ENCODE results near the gene MAP7D3.

MAP7D3 gene

DNA sequence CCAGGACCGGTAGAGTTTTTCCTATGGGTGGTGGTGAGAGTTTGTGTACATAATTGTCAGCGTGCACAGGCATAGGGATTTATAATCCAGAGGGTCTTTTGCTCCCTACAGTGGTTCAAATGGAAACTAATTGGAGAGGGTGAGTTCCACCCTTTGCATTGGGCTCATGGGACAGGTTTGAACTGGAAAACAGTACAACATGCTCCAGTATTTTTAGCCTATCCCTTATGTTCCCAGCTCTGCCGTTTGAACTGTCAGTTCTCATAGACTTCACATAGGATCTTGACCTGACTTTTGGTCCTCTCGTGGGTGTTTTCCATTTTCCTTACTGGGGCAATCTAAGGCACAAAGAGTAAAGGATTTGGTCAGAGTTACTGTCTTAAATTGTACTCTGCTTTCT is 72.1 kb downstream of the MAP7D3 start:
- TF ChIP-seq, protein P1, sequence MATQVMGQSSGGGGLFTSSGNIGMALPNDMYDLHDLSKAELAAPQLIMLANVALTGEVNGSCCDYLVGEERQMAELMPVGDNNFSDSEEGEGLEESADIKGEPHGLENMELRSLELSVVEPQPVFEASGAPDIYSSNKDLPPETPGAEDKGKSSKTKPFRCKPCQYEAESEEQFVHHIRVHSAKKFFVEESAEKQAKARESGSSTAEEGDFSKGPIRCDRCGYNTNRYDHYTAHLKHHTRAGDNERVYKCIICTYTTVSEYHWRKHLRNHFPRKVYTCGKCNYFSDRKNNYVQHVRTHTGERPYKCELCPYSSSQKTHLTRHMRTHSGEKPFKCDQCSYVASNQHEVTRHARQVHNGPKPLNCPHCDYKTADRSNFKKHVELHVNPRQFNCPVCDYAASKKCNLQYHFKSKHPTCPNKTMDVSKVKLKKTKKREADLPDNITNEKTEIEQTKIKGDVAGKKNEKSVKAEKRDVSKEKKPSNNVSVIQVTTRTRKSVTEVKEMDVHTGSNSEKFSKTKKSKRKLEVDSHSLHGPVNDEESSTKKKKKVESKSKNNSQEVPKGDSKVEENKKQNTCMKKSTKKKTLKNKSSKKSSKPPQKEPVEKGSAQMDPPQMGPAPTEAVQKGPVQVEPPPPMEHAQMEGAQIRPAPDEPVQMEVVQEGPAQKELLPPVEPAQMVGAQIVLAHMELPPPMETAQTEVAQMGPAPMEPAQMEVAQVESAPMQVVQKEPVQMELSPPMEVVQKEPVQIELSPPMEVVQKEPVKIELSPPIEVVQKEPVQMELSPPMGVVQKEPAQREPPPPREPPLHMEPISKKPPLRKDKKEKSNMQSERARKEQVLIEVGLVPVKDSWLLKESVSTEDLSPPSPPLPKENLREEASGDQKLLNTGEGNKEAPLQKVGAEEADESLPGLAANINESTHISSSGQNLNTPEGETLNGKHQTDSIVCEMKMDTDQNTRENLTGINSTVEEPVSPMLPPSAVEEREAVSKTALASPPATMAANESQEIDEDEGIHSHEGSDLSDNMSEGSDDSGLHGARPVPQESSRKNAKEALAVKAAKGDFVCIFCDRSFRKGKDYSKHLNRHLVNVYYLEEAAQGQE (IDR thresholded peaks at IDR 0.05; ENCODE audit: low read depth): no peak
- TF ChIP-seq EP300 (IDR thresholded peaks at IDR 0.05; ENCODE audit: borderline replicate concordance): no peak
- no peak for TF ChIP-seq CEBPB (IDR thresholded peaks at IDR 0.05)
- TF ChIP-seq RAD21 (IDR thresholded peaks at IDR 0.05; ENCODE audit: low read depth): no peak
- TF ChIP-seq TCF12 (IDR thresholded peaks at IDR 0.05; ENCODE audit: low read depth): no peak
- no peak for TF ChIP-seq TAF1 (IDR thresholded peaks at IDR 0.05; ENCODE audit: low read depth)
- no peak for TF ChIP-seq NFIC (IDR thresholded peaks at IDR 0.05)
- TF ChIP-seq YY1 (IDR thresholded peaks at IDR 0.05; ENCODE audit: low read depth): no peak
- TF ChIP-seq EGR1 (IDR thresholded peaks at IDR 0.05): no peak
- TF ChIP-seq, protein P2, sequence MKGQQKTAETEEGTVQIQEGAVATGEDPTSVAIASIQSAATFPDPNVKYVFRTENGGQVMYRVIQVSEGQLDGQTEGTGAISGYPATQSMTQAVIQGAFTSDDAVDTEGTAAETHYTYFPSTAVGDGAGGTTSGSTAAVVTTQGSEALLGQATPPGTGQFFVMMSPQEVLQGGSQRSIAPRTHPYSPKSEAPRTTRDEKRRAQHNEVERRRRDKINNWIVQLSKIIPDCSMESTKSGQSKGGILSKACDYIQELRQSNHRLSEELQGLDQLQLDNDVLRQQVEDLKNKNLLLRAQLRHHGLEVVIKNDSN (IDR thresholded peaks at IDR 0.05): no peak
- no peak for TF ChIP-seq TEAD4 (IDR thresholded peaks at IDR 0.05)
- TF ChIP-seq ZBTB7A (IDR thresholded peaks at IDR 0.05; ENCODE audit: low read depth): no peak
- TF ChIP-seq, protein P3, sequence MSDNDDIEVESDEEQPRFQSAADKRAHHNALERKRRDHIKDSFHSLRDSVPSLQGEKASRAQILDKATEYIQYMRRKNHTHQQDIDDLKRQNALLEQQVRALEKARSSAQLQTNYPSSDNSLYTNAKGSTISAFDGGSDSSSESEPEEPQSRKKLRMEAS (IDR thresholded peaks at IDR 0.05): no peak
- TF ChIP-seq CREB1 (IDR thresholded peaks at IDR 0.05; ENCODE audit: low read depth): no peak
- TF ChIP-seq FOXM1 (IDR thresholded peaks at IDR 0.05; ENCODE audit: borderline replicate concordance, low read depth): no peak

DNA sequence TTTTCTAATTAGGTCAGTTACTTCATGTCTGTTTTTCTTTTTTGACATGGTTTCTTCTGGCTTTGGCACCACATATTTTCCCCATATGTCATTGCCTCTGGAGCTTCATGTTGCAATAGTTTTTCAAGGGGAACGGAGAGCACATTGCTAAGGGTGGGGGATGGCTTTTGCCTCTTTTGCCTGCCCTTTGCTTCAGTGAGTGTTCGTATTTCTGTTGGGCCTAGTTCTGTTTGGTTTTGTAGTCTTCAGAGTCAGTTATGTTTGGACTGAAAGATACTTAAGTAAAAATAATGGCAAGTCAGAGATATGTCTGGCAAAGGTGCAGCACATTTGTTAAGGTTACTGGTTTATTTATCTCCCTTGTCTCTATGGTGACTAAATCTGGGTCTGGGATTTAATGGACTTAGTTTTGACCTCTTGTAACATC is 74.8 kb downstream of the MAP7D3 start:
- TF ChIP-seq EP300 (IDR thresholded peaks at IDR 0.05; ENCODE audit: borderline replicate concordance) (no peak), TCF12 (IDR thresholded peaks at IDR 0.05; ENCODE audit: low read depth) (no peak), YY1 (IDR thresholded peaks at IDR 0.05; ENCODE audit: low read depth) (no peak), TAF1 (IDR thresholded peaks at IDR 0.05; ENCODE audit: low read depth) (no peak), CEBPB (IDR thresholded peaks at IDR 0.05) (0 out of 2 replicates have a peak, but pooled peaks have one; percentile 19), CREB1 (IDR thresholded peaks at IDR 0.05; ENCODE audit: low read depth) (no peak)
- TF ChIP-seq, protein P1 (IDR thresholded peaks at IDR 0.05; ENCODE audit: low read depth): no peak

DNA sequence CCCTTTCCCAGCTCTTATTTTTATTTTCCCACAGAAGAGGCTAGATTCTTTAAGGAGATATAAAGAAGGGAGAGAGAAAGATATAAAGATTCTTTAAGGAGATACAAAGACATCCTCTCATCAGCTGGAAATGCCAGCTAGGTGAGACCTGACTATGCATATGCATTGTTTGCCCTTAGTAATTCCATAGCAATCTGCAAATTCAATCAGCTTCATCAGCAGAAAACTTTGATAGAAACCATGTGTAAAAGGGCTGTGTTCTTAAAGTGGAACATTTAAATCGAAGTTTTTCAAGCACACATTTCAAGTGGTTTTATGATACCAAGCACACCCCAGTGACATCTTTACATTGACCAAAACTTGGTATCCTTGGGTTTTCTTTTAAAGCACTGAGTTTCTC is 79.8 kb downstream of the MAP7D3 start:
- TF ChIP-seq EP300 (IDR thresholded peaks at IDR 0.05; ENCODE audit: borderline replicate concordance): no peak
- TF ChIP-seq, protein P2 (IDR thresholded peaks at IDR 0.05): no peak
- no peak for TF ChIP-seq NFIC (IDR thresholded peaks at IDR 0.05)
- TF ChIP-seq TAF1 (IDR thresholded peaks at IDR 0.05; ENCODE audit: low read depth): no peak
- TF ChIP-seq YY1 (IDR thresholded peaks at IDR 0.05; ENCODE audit: low read depth): no peak
- TF ChIP-seq, protein P1 (IDR thresholded peaks at IDR 0.05; ENCODE audit: low read depth): no peak
- no peak for TF ChIP-seq TCF12 (IDR thresholded peaks at IDR 0.05; ENCODE audit: low read depth)
- no peak for TF ChIP-seq RAD21 (IDR thresholded peaks at IDR 0.05; ENCODE audit: low read depth)
- TF ChIP-seq, protein P3 (IDR thresholded peaks at IDR 0.05): no peak
- TF ChIP-seq FOXM1 (IDR thresholded peaks at IDR 0.05; ENCODE audit: borderline replicate concordance, low read depth): no peak
- no peak for TF ChIP-seq ZBTB7A (IDR thresholded peaks at IDR 0.05; ENCODE audit: low read depth)
- TF ChIP-seq TEAD4 (IDR thresholded peaks at IDR 0.05): no peak
- no peak for TF ChIP-seq CEBPB (IDR thresholded peaks at IDR 0.05)
- no peak for TF ChIP-seq EGR1 (IDR thresholded peaks at IDR 0.05)
- TF ChIP-seq CREB1 (IDR thresholded peaks at IDR 0.05; ENCODE audit: low read depth): no peak

DNA sequence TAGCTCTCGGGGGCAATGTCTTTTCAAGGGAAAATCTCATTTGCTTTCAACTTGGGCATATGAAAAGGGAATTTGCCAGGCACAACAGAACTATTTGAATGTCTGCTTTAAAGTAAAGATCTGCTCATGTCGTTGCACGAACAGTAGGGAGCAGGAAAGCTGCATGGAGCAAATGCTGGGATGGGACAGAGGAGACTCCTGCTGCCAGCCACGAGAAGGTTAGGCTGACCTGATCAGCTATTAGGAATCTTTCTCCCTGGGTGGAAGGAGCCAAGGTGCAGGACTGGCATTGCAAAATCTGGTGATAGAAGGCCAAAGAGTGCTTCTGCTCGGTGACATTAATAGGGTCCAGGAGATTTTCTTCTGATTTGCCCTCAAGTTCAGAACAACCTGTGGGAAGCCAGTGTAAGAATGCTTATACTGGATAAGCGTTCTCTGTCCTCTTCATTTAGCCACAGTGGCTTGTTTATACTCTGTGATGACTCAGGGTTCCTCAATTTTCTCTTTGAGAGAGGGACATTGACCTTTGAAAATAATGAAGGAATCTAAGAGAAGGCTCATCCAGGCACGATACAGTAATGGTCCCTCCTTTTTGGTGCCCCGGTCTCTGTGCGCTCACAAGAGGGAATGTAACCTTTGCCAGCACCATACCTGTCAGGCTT is 80.9 kb downstream of the MAP7D3 start:
- TF ChIP-seq RAD21 (IDR thresholded peaks at IDR 0.05; ENCODE audit: low read depth) (no peak), EGR1 (IDR thresholded peaks at IDR 0.05) (no peak), CREB1 (IDR thresholded peaks at IDR 0.05; ENCODE audit: low read depth) (no peak), ZBTB7A (IDR thresholded peaks at IDR 0.05; ENCODE audit: low read depth) (no peak)
- TF ChIP-seq, protein P1 (IDR thresholded peaks at IDR 0.05; ENCODE audit: low read depth): no peak

All from Ishikawa (cell line).